HCT116 (cell line): Measurements from ENCODE around the gene PITPNC1. TPM values are rescaled to one million over a fixed set of nuclear protein-coding genes. Genes with fewer than 3 reads are reported as not detected.
"Not testable (repeated sequence)": the region's sequence is repeated elsewhere in the genome, so short reads cannot be mapped to it uniquely, and the experiment has no call there.

Experiments
- ATAC-seq: fragments of 200-7000 bp; cut with Tn5 transposase; 2 replicates; pipeline ENCODE4 v1.9.1; 2020; ENCODE audit warnings: mild to moderate bottlenecking, moderate library complexity
- BruUV-seq: library from RNA; stranded (reverse); fragments of 400-500 nt; replicated peaks from 2 replicates; lab custom pipeline; 2021; lab: Mats Ljungman, UMichigan
- CTCF ChIA-PET: fragments of 300-600 bp; sonication (Branson Sonifier 250); formaldehyde crosslinking; loops from one replicate; lab custom pipeline; 2021; ENCODE audit warnings: antibody characterized with exemption; lab: Charles Lee
- POLR2A ChIA-PET: fragments of 300-600, 350-600 bp; sonication (Branson Sonifier 250); formaldehyde crosslinking; loops from one replicate; lab custom pipeline; 2021; ENCODE audit warnings: antibody characterized with exemption; lab: Charles Lee
- RAD21 ChIA-PET, 2 experiments: fragments of 300-600 bp; sonication (Branson Sonifier 250); formaldehyde crosslinking; loops; one replicate each; lab custom pipeline; 2023; ENCODE audit warnings: low total read pairs in 2 of 2; ENCODE audit not compliant: uncharacterized antibody in 2 of 2, unreplicated experiment in 2 of 2, low non-redundant PET in 1 of 2; lab: Charles Lee
- DNase-seq: peaks from one replicate; pipeline ENCODE4 v3.0.0-alpha.2; 2010; ENCODE audit warnings: low read depth, low spot score
- H2AFZ ChIP-seq: fragments of 200-600 bp; shearing (Covaris generic), sonication (generic); 2 replicates; pipeline ENCODE4 v1.6.1; 2017; ENCODE audit warnings: low read depth, mixed run types, mixed read lengths, antibody characterized with exemption, low read length; ENCODE audit not compliant: poor library complexity, severe bottlenecking
- H3K27ac ChIP-seq: 2 replicates; pipeline ENCODE4 v1.5.1; 2012; ENCODE audit warnings: low read depth, low read length
- H3K27me3 ChIP-seq: fragments of 200-600 bp; sonication (generic); 2 replicates; pipeline ENCODE4 v1.6.1; 2016; ENCODE audit warnings: mixed run types, low read length, mixed read lengths; ENCODE audit not compliant: insufficient read depth
- H3K36me3 ChIP-seq, 2 experiments: fragments of 200-500 bp in 1 of 2; fragments of 200-600 bp in 1 of 2; sonication (Bioruptor generic) in 1 of 2; sonication (generic) in 1 of 2; 2 replicates each; pipeline versions ENCODE4 v1.5.1 to v1.6.1; 2014 to 2016; ENCODE audit warnings: low read length in 2 of 2, inconsistent platforms in 1 of 2, mixed read lengths in 1 of 2, mixed run types in 1 of 2; ENCODE audit not compliant: insufficient read depth in 2 of 2, control insufficient read depth in 1 of 2
- H3K4me1 ChIP-seq, 2 experiments: fragments of 200-600 bp in 1 of 2; sonication (generic) in 1 of 2; 2 replicates each; pipeline versions ENCODE4 v1.5.1 to v1.6.1; 2012 to 2017; ENCODE audit warnings: low read length in 2 of 2, inconsistent platforms in 1 of 2, mild to moderate bottlenecking in 1 of 2, mixed read lengths in 1 of 2, mixed run types in 1 of 2, moderate library complexity in 1 of 2; ENCODE audit not compliant: insufficient read depth in 2 of 2, control insufficient read depth in 1 of 2
- H3K4me2 ChIP-seq: fragments of 200-600 bp; sonication (generic); 2 replicates; pipeline ENCODE4 v1.6.1; 2017; ENCODE audit warnings: mixed run types, low read length, mixed read lengths
- H3K4me3 ChIP-seq, 2 experiments: fragments of 200-600 bp in 1 of 2; sonication (generic) in 1 of 2; replicated peaks in 1 of 2; 2 replicates each; pipeline ENCODE4 v1.5.1; 2011 to 2016; ENCODE audit warnings: low read length in 2 of 2, control low read depth in 1 of 2, low read depth in 1 of 2, mild to moderate bottlenecking in 1 of 2, mixed read lengths in 1 of 2, mixed run types in 1 of 2
- H3K79me2 ChIP-seq: fragments of 200-600 bp; sonication (generic); 2 replicates; pipeline ENCODE4 v1.6.1; 2017; ENCODE audit warnings: mild to moderate bottlenecking, mixed run types, low read length, moderate library complexity, mixed read lengths; ENCODE audit not compliant: insufficient read depth
- H3K9ac ChIP-seq: fragments of 200-600 bp; sonication (generic); 2 replicates; pipeline ENCODE4 v1.6.1; 2016; ENCODE audit warnings: low read length, mixed read lengths
- H3K9me2 ChIP-seq: fragments of 200-600 bp; sonication (generic), shearing (Covaris generic); 2 replicates; pipeline ENCODE4 v1.6.1; 2017; ENCODE audit warnings: mixed run types, mild to moderate bottlenecking, moderate library complexity; ENCODE audit not compliant: insufficient read depth
- H3K9me3 ChIP-seq, 2 experiments: fragments of 200-500 bp in 1 of 2; fragments of 200-600 bp in 1 of 2; sonication (Bioruptor generic) in 1 of 2; sonication (generic) in 1 of 2; 2 replicates each; pipeline ENCODE4 v1.6.1; 2014 to 2017; ENCODE audit warnings: low read length in 2 of 2, mixed read lengths in 2 of 2, inconsistent platforms in 1 of 2, low read depth in 1 of 2, mild to moderate bottlenecking in 1 of 2, mixed run types in 1 of 2, moderate library complexity in 1 of 2; ENCODE audit not compliant: control insufficient read depth in 1 of 2, insufficient read depth in 1 of 2
- H4K20me1 ChIP-seq: fragments of 200-600 bp; sonication (generic), shearing (Covaris generic); 2 replicates; pipeline ENCODE4 v1.6.1; 2017; ENCODE audit warnings: mixed run types, mild to moderate bottlenecking, moderate library complexity; ENCODE audit not compliant: insufficient read depth
- CBX3 ChIP-seq: IDR thresholded peaks from 2 replicates; pipeline ENCODE4 v1.6.1; 2012; ENCODE audit warnings: low read depth
- CTCF ChIP-seq, 3 experiments: fragments of 200-600 bp in 1 of 3; sonication (generic) in 1 of 3; IDR thresholded peaks in 2 of 3; conservative IDR thresholded peaks in 1 of 3; 2 replicates each; pipeline ENCODE4 v1.5.1; 2012 to 2017; ENCODE audit warnings: low read depth in 2 of 3, low read length in 2 of 3, antibody characterized with exemption in 1 of 3, borderline replicate concordance in 1 of 3, control low read depth in 1 of 3, mild to moderate bottlenecking in 1 of 3, mixed read lengths in 1 of 3, mixed run types in 1 of 3, moderate library complexity in 1 of 3; ENCODE audit not compliant: insufficient read depth in 1 of 3
- EZH2 ChIP-seq: fragments of 200-600 bp; sonication (generic); IDR thresholded peaks from 2 replicates; pipeline ENCODE4 v1.6.1; 2017; ENCODE audit warnings: antibody characterized with exemption, mixed run types
- REST ChIP-seq: IDR thresholded peaks from 2 replicates; pipeline ENCODE4 v1.6.1; 2012; ENCODE audit warnings: low read depth
- SP1 ChIP-seq: IDR thresholded peaks from 2 replicates; pipeline ENCODE4 v1.6.1; 2012; ENCODE audit warnings: low read depth
- intact Hi-C: fragments of 100-400 bp; cut with micrococcal nuclease; formaldehyde crosslinking; loops from 2 replicates; pipeline ENCODE4 v1.10.0; 2022
- total RNA-seq: library from RNA; stranded (reverse); gene quantifications from one replicate; pipeline ENCODE4 v1.2.1, GENCODE V29; 2021; ENCODE audit not compliant: unreplicated experiment

The PITPNC1 gene
- total RNA-seq, 1 experiment from 2014 or later: 41.9 TPM

- H3K4me1 ChIP-seq: peaks cover 43 to 83% of the 10 kb centered on the region in 2 experiments
- H3K9ac ChIP-seq: 0 out of 2 replicates have a peak overlapping the region, but pooled peaks have one; percentile 4
- POLR2A ChIA-PET: no interaction called here
- no peaks in the 10 kb centered on the region for H3K9me3 ChIP-seq
- H3K9me2 ChIP-seq: no peaks in the 10 kb centered on the region
- no peak overlapping the region for H3K4me2 ChIP-seq
- intact Hi-C loops: no loop called here
- TF ChIP-seq SP1: no peak
- TF ChIP-seq CTCF (IDR thresholded peaks at IDR 0.05 in 2 of 3, conservative IDR thresholded peaks at IDR 0.05 in 1 of 3; ENCODE audit: borderline replicate concordance in 1 of 3, insufficient read depth in 1 of 3, low read depth in 2 of 3, low read length in 2 of 3): no peak
- TF ChIP-seq CBX3: no peak
- TF ChIP-seq REST: no peak
- TF ChIP-seq EZH2: no peak
- no peak overlapping the region for H3K27ac ChIP-seq
- DNase-seq (no peak), ATAC-seq (no peak)
- H3K4me3 ChIP-seq: no peak overlapping the region
- RAD21 ChIA-PET: no interaction called here
- H3K79me2 ChIP-seq: peaks cover 16% of the 10 kb centered on the region; the same call in 1 of the 2 replicates
- no peaks in the 10 kb centered on the region for H3K36me3 ChIP-seq
- CTCF ChIA-PET: interaction anchor here (1.0 to 1.4 kb wide), 2 partner anchors 42 to 48 kb away, joined by 3 to 4 read pairs; no protein-coding TSS in a partner anchor
- no TSS peak for BruUV-seq
- H2AFZ ChIP-seq: no peak overlapping the region
- H4K20me1 ChIP-seq: no peaks in the 10 kb centered on the region
- H3K27me3 ChIP-seq: no peaks in the 10 kb centered on the region
Measured at GRCh38 chr17:67427424-67427823, 50.3 kb downstream of the PITPNC1 start.

GRCh38 chr17:67430515-67430914 lies 53.4 kb downstream of the PITPNC1 start:
- DNase-seq, H3K9me2 ChIP-seq, H3K79me2 ChIP-seq, H3K4me3 ChIP-seq, H2AFZ ChIP-seq, intact Hi-C loops, BruUV-seq, CTCF ChIA-PET, H3K9me3 ChIP-seq, ATAC-seq, H4K20me1 ChIP-seq, H3K27me3 ChIP-seq, H3K36me3 ChIP-seq: not testable (repeated sequence)
- ChIA-PET RAD21 (interaction anchor here in 1 of 2 experiments (0.7 kb wide), 1 partner anchor 23 kb away, joined by 3 read pairs; no protein-coding TSS in a partner anchor), POLR2A (interaction anchor here (4.0 kb wide), 1 partner anchor 9 kb away, joined by 22 read pairs; no protein-coding TSS in a partner anchor)
- Histone ChIP-seq H3K4me2 (peak overlapping the region; percentile 49), H3K27ac (peak overlapping the region; percentile 8; the same call in 1 of the 2 replicates), H3K4me1 (peaks cover 23 to 71% of the 10 kb centered on the region in 2 experiments), H3K9ac (peak overlapping the region; percentile 57)
